ENCODE data around the gene NTMT1.

DNA sequence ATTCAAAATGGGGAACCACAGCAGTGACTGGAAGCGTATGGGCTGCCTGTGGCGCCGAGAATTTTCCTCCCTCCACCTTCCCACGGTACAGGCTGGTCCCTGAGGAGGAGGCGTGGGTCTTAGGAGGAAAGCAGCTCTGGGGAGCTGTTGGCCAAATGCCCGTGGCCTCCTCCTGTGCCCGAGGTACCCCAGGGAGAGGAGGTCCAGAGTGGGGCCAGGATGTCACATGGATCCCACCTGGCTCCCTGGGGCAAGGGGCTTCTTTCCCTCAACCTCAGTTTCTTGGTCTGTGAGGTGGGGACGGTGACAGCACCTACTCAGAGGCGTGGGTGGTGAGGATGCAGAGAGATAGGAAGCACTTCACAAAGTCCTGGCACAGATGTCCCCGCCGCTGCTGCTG lies 56.0 kb downstream of the NTMT1 start:
- TF ChIP-seq, protein P1, sequence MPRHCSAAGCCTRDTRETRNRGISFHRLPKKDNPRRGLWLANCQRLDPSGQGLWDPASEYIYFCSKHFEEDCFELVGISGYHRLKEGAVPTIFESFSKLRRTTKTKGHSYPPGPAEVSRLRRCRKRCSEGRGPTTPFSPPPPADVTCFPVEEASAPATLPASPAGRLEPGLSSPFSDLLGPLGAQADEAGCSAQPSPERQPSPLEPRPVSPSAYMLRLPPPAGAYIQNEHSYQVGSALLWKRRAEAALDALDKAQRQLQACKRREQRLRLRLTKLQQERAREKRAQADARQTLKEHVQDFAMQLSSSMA (CRISPR knock-in tag; IDR thresholded peaks at IDR 0.05): no peak
- TF ChIP-seq, protein P2, sequence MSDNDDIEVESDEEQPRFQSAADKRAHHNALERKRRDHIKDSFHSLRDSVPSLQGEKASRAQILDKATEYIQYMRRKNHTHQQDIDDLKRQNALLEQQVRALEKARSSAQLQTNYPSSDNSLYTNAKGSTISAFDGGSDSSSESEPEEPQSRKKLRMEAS (CRISPR knock-in tag; IDR thresholded peaks at IDR 0.05): peak; percentile 35; the same call in 1 of the 2 replicates
- TF ChIP-seq NCOR1 (IDR thresholded peaks at IDR 0.05) (no peak), SNIP1 (IDR thresholded peaks at IDR 0.05; ENCODE audit: low read depth) (no peak), CREB1 (IDR thresholded peaks at IDR 0.05) (no peak), CREB1 (CRISPR knock-in tag; IDR thresholded peaks at IDR 0.05) (no peak), JUND (IDR thresholded peaks at IDR 0.05; ENCODE audit: borderline replicate concordance, low read depth, low read length) (no peak), JUND (tag; IDR thresholded peaks at IDR 0.05; ENCODE audit: borderline replicate concordance, low read depth, low read length) (no peak), SPI1 (IDR thresholded peaks at IDR 0.05; ENCODE audit: borderline replicate concordance, low read depth, low read length) (no peak)
- TF ChIP-seq, protein P3, sequence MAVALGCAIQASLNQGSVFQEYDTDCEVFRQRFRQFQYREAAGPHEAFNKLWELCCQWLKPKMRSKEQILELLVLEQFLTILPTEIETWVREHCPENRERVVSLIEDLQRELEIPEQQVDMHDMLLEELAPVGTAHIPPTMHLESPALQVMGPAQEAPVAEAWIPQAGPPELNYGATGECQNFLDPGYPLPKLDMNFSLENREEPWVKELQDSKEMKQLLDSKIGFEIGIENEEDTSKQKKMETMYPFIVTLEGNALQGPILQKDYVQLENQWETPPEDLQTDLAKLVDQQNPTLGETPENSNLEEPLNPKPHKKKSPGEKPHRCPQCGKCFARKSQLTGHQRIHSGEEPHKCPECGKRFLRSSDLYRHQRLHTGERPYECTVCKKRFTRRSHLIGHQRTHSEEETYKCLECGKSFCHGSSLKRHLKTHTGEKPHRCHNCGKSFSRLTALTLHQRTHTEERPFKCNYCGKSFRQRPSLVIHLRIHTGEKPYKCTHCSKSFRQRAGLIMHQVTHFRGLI (CRISPR knock-in tag; IDR thresholded peaks at IDR 0.05): no peak
- TF ChIP-seq, protein P4, sequence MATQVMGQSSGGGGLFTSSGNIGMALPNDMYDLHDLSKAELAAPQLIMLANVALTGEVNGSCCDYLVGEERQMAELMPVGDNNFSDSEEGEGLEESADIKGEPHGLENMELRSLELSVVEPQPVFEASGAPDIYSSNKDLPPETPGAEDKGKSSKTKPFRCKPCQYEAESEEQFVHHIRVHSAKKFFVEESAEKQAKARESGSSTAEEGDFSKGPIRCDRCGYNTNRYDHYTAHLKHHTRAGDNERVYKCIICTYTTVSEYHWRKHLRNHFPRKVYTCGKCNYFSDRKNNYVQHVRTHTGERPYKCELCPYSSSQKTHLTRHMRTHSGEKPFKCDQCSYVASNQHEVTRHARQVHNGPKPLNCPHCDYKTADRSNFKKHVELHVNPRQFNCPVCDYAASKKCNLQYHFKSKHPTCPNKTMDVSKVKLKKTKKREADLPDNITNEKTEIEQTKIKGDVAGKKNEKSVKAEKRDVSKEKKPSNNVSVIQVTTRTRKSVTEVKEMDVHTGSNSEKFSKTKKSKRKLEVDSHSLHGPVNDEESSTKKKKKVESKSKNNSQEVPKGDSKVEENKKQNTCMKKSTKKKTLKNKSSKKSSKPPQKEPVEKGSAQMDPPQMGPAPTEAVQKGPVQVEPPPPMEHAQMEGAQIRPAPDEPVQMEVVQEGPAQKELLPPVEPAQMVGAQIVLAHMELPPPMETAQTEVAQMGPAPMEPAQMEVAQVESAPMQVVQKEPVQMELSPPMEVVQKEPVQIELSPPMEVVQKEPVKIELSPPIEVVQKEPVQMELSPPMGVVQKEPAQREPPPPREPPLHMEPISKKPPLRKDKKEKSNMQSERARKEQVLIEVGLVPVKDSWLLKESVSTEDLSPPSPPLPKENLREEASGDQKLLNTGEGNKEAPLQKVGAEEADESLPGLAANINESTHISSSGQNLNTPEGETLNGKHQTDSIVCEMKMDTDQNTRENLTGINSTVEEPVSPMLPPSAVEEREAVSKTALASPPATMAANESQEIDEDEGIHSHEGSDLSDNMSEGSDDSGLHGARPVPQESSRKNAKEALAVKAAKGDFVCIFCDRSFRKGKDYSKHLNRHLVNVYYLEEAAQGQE (IDR thresholded peaks at IDR 0.05; ENCODE audit: borderline replicate concordance): no peak
- TF ChIP-seq, protein P4 (CRISPR knock-in tag; IDR thresholded peaks at IDR 0.05; ENCODE audit: low read depth): no peak

All from K562 (cell line).